H1 (cell line): ENCODE results near the gene TMEM178B. TPM values are rescaled to one million over a fixed set of nuclear protein-coding genes. Genes with fewer than 3 reads are reported as not detected.

Experiments used
- CTCF ChIA-PET: fragments of 300-600 bp; sonication (Branson Sonifier 250); formaldehyde crosslinking; loops from one replicate; lab custom pipeline; 2021; ENCODE audit not compliant: partially characterized antibody; lab: Charles Lee
- POLR2A ChIA-PET: fragments of 300-600 bp; sonication (Branson Sonifier 250); formaldehyde crosslinking; loops from one replicate; lab custom pipeline; 2021; ENCODE audit warnings: inconsistent platforms; ENCODE audit not compliant: partially characterized antibody; lab: Charles Lee
- DNase-seq, 2 experiments: peaks; one replicate each; pipeline versions ENCODE4 v3.0.0 to v3.0.0-alpha.2; 2010 to 2022; ENCODE audit warnings: low spot score in 2 of 2, low read depth in 1 of 2, mixed read lengths in 1 of 2
- FAIRE-seq: peaks from 2 replicates; lab custom pipeline; 2011; peaks lifted over from hg19 to GRCh38; lab: Jason Lieb, UNC
- H2AFZ ChIP-seq: 2 replicates; pipeline ENCODE4 v1.8.1; 2012; ENCODE audit warnings: low read length, inconsistent platforms
- H2AK5ac ChIP-seq: 2 replicates; pipeline ENCODE4 v1.6.1; 2013; ENCODE audit warnings: low read depth, low read length
- H2BK120ac ChIP-seq: replicated peaks from 2 replicates; pipeline ENCODE3; 2013; ENCODE audit warnings: low read depth, low read length, inconsistent platforms
- H2BK12ac ChIP-seq: 2 replicates; pipeline ENCODE4 v1.6.1; 2013; ENCODE audit warnings: low read depth, low read length
- H2BK15ac ChIP-seq: 2 replicates; pipeline ENCODE4 v1.6.1; 2013; ENCODE audit warnings: low read length
- H2BK20ac ChIP-seq: 2 replicates; pipeline ENCODE4 v1.6.1; 2013; ENCODE audit warnings: low read length
- H2BK5ac ChIP-seq: 2 replicates; pipeline ENCODE4 v1.6.1; 2013; ENCODE audit warnings: low read depth, low read length
- H3K14ac ChIP-seq: 2 replicates; pipeline ENCODE4 v1.6.1; 2013; ENCODE audit warnings: inconsistent platforms; ENCODE audit not compliant: insufficient read length
- H3K18ac ChIP-seq: 2 replicates; pipeline ENCODE4 v1.6.1; 2013; ENCODE audit warnings: low read length; ENCODE audit errors: extremely low read depth
- H3K23ac ChIP-seq: 2 replicates; pipeline ENCODE4 v1.6.1; 2013; ENCODE audit warnings: inconsistent platforms; ENCODE audit not compliant: insufficient read length
- H3K23me2 ChIP-seq: 2 replicates; pipeline ENCODE4 v1.6.1; 2013; ENCODE audit warnings: low read depth, low read length
- H3K27ac ChIP-seq: 2 replicates; pipeline ENCODE4 v1.6.1; 2011; ENCODE audit warnings: low read depth, low read length, inconsistent platforms
- H3K27me3 ChIP-seq, 4 experiments: replicated peaks in 1 of 4; 1 replicate in 1 of 4; 2 replicates in 3 of 4; pipeline versions ENCODE4 v1.6.1 to v1.8.1; 2011 to 2013; ENCODE audit warnings: low read length in 3 of 4, mild to moderate bottlenecking in 3 of 4, inconsistent platforms in 2 of 4, mixed read lengths in 2 of 4, moderate library complexity in 1 of 4; ENCODE audit not compliant: control insufficient read depth in 3 of 4, insufficient read depth in 3 of 4; ENCODE audit errors: extremely low read depth in 1 of 4
- H3K36me3 ChIP-seq, 4 experiments: 2 replicates each; pipeline versions ENCODE4 v1.6.1 to v1.8.1; 2011 to 2013; ENCODE audit warnings: mild to moderate bottlenecking in 4 of 4, low read length in 3 of 4, moderate library complexity in 2 of 4, control low read depth in 1 of 4, inconsistent platforms in 1 of 4; ENCODE audit not compliant: insufficient read depth in 4 of 4, control insufficient read depth in 2 of 4
- H3K4ac ChIP-seq: replicated peaks from 2 replicates; pipeline ENCODE3; 2013; ENCODE audit warnings: low read length, low read depth, mixed read lengths, inconsistent platforms; ENCODE audit not compliant: insufficient read length
- H3K4me1 ChIP-seq, 4 experiments: replicated peaks in 1 of 4; 1 replicate in 1 of 4; 2 replicates in 3 of 4; pipeline versions ENCODE4 v1.6.1 to v1.8.1; 2011 to 2013; ENCODE audit warnings: low read length in 3 of 4, inconsistent platforms in 2 of 4, mixed read lengths in 1 of 4; ENCODE audit not compliant: insufficient read depth in 4 of 4, control insufficient read depth in 3 of 4
- H3K4me2 ChIP-seq, 2 experiments: 2 replicates each; pipeline versions ENCODE4 v1.6.1 to v1.8.1; 2011 to 2013; ENCODE audit warnings: low read depth in 2 of 2, low read length in 2 of 2, control low read depth in 1 of 2, inconsistent platforms in 1 of 2, mild to moderate bottlenecking in 1 of 2; ENCODE audit not compliant: insufficient read depth in 1 of 2
- H3K4me3 ChIP-seq, 4 experiments: fragments of 200-600, 300-600 bp in 1 of 4; sonication (generic), shearing (Covaris generic), sonication (Bioruptor Twin) in 1 of 4; 2 replicates each; pipeline versions ENCODE4 v1.5.1 to v1.8.1; 2011 to 2016; ENCODE audit warnings: low read length in 4 of 4, low read depth in 3 of 4, control low read depth in 2 of 4, inconsistent platforms in 2 of 4, mild to moderate bottlenecking in 2 of 4, mixed read lengths in 1 of 4, moderate library complexity in 1 of 4; ENCODE audit not compliant: insufficient read depth in 2 of 4; ENCODE audit errors: extremely low read depth in 1 of 4
- H3K56ac ChIP-seq: replicated peaks from 2 replicates; pipeline ENCODE3; 2013; ENCODE audit warnings: low read depth, mild to moderate bottlenecking, mixed read lengths, low read length, inconsistent platforms; ENCODE audit not compliant: insufficient read length
- H3K79me1 ChIP-seq: 2 replicates; pipeline ENCODE4 v1.6.1; 2013; ENCODE audit warnings: low read depth, low read length, control low read depth
- H3K79me2 ChIP-seq, 2 experiments: 2 replicates each; pipeline versions ENCODE4 v1.6.1 to v1.8.1; 2012 to 2013; ENCODE audit warnings: low read length in 2 of 2, mild to moderate bottlenecking in 2 of 2, inconsistent platforms in 1 of 2; ENCODE audit not compliant: insufficient read depth in 2 of 2, control insufficient read depth in 1 of 2
- H3K9ac ChIP-seq, 4 experiments: replicated peaks in 1 of 4; 1 replicate in 1 of 4; 2 replicates in 3 of 4; pipeline versions ENCODE4 v1.6.1 to v1.8.1; 2011 to 2013; ENCODE audit warnings: low read depth in 3 of 4, low read length in 3 of 4, control low read depth in 2 of 4, mild to moderate bottlenecking in 2 of 4, moderate library complexity in 2 of 4, inconsistent platforms in 1 of 4; ENCODE audit errors: extremely low read depth in 1 of 4
- H3K9me3 ChIP-seq, 2 experiments: 2 replicates each; pipeline versions ENCODE4 v1.6.1 to v1.8.1; 2012 to 2013; ENCODE audit warnings: mild to moderate bottlenecking in 2 of 2, moderate library complexity in 2 of 2, control low read depth in 1 of 2, inconsistent platforms in 1 of 2, low read depth in 1 of 2, low read length in 1 of 2, mixed read lengths in 1 of 2; ENCODE audit not compliant: insufficient read depth in 2 of 2
- H4K20me1 ChIP-seq, 2 experiments: replicated peaks in 1 of 2; 2 replicates each; pipeline versions ENCODE3 to v1.8.1; 2011 to 2013; ENCODE audit warnings: inconsistent platforms in 2 of 2, low read length in 2 of 2, mild to moderate bottlenecking in 1 of 2; ENCODE audit not compliant: insufficient read depth in 2 of 2, control insufficient read depth in 1 of 2
- H4K5ac ChIP-seq: 2 replicates; pipeline ENCODE4 v1.6.1; 2013; ENCODE audit warnings: low read length, low read depth, mixed read lengths, inconsistent platforms; ENCODE audit not compliant: insufficient read length
- H4K8ac ChIP-seq: 2 replicates; pipeline ENCODE4 v1.8.0; 2013; ENCODE audit warnings: mild to moderate bottlenecking, moderate library complexity, low read length, inconsistent platforms; ENCODE audit not compliant: insufficient read depth; ENCODE audit errors: extremely low read depth
- H4K91ac ChIP-seq: replicated peaks from 2 replicates; pipeline ENCODE3; 2013; ENCODE audit warnings: low read length, mixed read lengths, inconsistent platforms; ENCODE audit not compliant: insufficient read length
- CREB1 ChIP-seq: IDR thresholded peaks from 2 replicates; pipeline ENCODE4 v1.6.1; 2012; ENCODE audit warnings: inconsistent platforms
- EP300 ChIP-seq, 2 experiments: IDR thresholded peaks; 1 replicate in 1 of 2; 2 replicates in 1 of 2; pipeline ENCODE4 v1.6.1; 2011 to 2012; ENCODE audit warnings: low read depth in 2 of 2, low read length in 2 of 2, mild to moderate bottlenecking in 2 of 2, borderline replicate concordance in 1 of 2, inconsistent platforms in 1 of 2, moderate library complexity in 1 of 2
- JUN ChIP-seq: IDR thresholded peaks from 2 replicates; pipeline ENCODE4 v1.6.1; 2011; ENCODE audit warnings: low read depth, mild to moderate bottlenecking, improper control_type of control experiment, low read length
- RFX5 ChIP-seq: IDR thresholded peaks from 2 replicates; pipeline ENCODE4 v1.6.1; 2011; ENCODE audit warnings: low read depth, low read length, improper control_type of control experiment, borderline replicate concordance
- YY1 ChIP-seq: IDR thresholded peaks from 2 replicates; pipeline ENCODE4 v1.6.1; 2011; ENCODE audit warnings: low read depth, mild to moderate bottlenecking, low read length
- WGBS, 2 experiments: shearing (Covaris generic) in 1 of 2; methylation state at CpG; one replicate each; pipeline versions ENCODE4 v1.1.6 to v1.1.7; 2013 to 2015; ENCODE audit warnings: low lambda C conversion rate in 2 of 2, mixed read lengths in 2 of 2, inconsistent platforms in 1 of 2, low coverage in 1 of 2, missing lambda C conversion rate in 1 of 2; ENCODE audit not compliant: insufficient replicate concordance in 2 of 2, insufficient coverage in 1 of 2, insufficient read length in 1 of 2; ENCODE audit errors: extremely low coverage in 1 of 2, missing lambda C conversion rate in 1 of 2; 5-methylcytosine and 5-hydroxymethylcytosine counted together
- polyA plus RNA-seq, 7 experiments: library from polyadenylated mRNA; depleted of rRNA in 3 of 7; stranded (reverse) in 5 of 7; unstranded in 2 of 7; fragments of >200 nt in 5 of 7; fragments of 200-250 nt in 2 of 7; gene quantifications; 1 replicate in 5 of 7; 2 replicates in 1 of 7; 4 replicates in 1 of 7; pipeline versions ENCODE4 v1.2.1 to v1.2.3, GENCODE V29; 2011 to 2013; ENCODE audit warnings: missing spikeins in 2 of 7, mixed read lengths in 2 of 7
- total RNA-seq: library from RNA; stranded (reverse); fragmentation: NEBNext Ultra II Directional; extraction: Animal tissue kit (Norgen Biotek cat#: 25700); gene quantifications from 2 replicates; pipeline ENCODE4 v1.2.1, GENCODE V29; 2021

The TMEM178B gene
- total and polyA plus RNA-seq, 2 of the 8 experiments (the other 6 are each of a cell fraction or from before 2014, with no cell fraction given), result 5.3 to 18.1 TPM

- Histone ChIP-seq H3K23me2 (peaks cover 7% of the 10 kb centered on the region), H4K20me1 (no peaks in the 10 kb centered on the region), H3K4me1 (peaks cover 3 to 14% (median 6%) of the 10 kb centered on the region in 4 experiments; a peak in 5 of 7 replicates), H3K27me3 (peaks cover 0 to 14% (median 9%) of the 10 kb centered on the region in 4 experiments; a peak in 4 of 7 replicates), H3K27ac (no peak overlapping the region), H3K14ac (no peak overlapping the region), H4K5ac (no peak overlapping the region), H2BK15ac (no peak overlapping the region), H3K4me2 (no peak overlapping the region), H2AK5ac (no peak overlapping the region), H4K91ac (no peak overlapping the region), H2BK5ac (no peak overlapping the region), H2AFZ (no peak overlapping the region), H4K8ac (no peak overlapping the region), H3K4me3 (no peak overlapping the region), H2BK20ac (no peak overlapping the region), H3K18ac (no peak overlapping the region), H3K9ac (no peak overlapping the region), H3K23ac (no peak overlapping the region), H3K79me1 (no peaks in the 10 kb centered on the region), H3K36me3 (peaks cover 0 to 7% (median 0%) of the 10 kb centered on the region in 4 experiments; a peak in 1 of 8 replicates), H2BK120ac (no peak overlapping the region), H3K79me2 (no peaks in the 10 kb centered on the region), H3K56ac (no peak overlapping the region), H3K9me3 (peaks cover 4 to 9% of the 10 kb centered on the region in 2 experiments; a peak in 1 of 4 replicates), H3K4ac (no peak overlapping the region), H2BK12ac (no peak overlapping the region)
- WGBS, 2 experiments, result 83% methylated on average over 1 of the region's 1 CpG; no CpG with 5 or more reads in 1 of the 2 experiments
- TF ChIP-seq YY1 (no peak), JUN (no peak), EP300 (IDR thresholded peaks at IDR 0.05; ENCODE audit: borderline replicate concordance in 1 of 2, low read depth in 2 of 2, low read length in 2 of 2) (no peak), CREB1 (no peak), RFX5 (no peak)
- no peak for FAIRE-seq
- no peak for DNase-seq
- ChIA-PET CTCF (interaction anchor here (1.8 kb wide), 1 partner anchor 141 kb away, joined by 4 read pairs; no protein-coding TSS in a partner anchor), POLR2A (no interaction called here)
Measured at GRCh38 chr7:141513720-141514119, 439.9 kb downstream of the TMEM178B start.
